H9 (cell line): ENCODE measurements around the gene TXNDC5. TPM values are rescaled to one million over a fixed set of nuclear protein-coding genes. Genes with fewer than 3 reads are reported as not detected.

Experiments used
- DNase-seq: peaks from one replicate; pipeline ENCODE4 v3.0.0-alpha.2; 2017
- H2AFZ ChIP-seq: one replicate; pipeline ENCODE4 v1.6.1; 2013; ENCODE audit warnings: mild to moderate bottlenecking, low read length, control low read depth, moderate library complexity
- H2AK5ac ChIP-seq: 2 replicates; pipeline ENCODE4 v1.6.1; 2013; ENCODE audit warnings: low read length, control low read depth, mixed read lengths; ENCODE audit not compliant: insufficient read length
- H2BK120ac ChIP-seq: one replicate; pipeline ENCODE4 v1.6.1; 2013; ENCODE audit warnings: low read depth, mild to moderate bottlenecking, low read length, control low read depth, inconsistent platforms; ENCODE audit not compliant: poor library complexity, severe bottlenecking
- H2BK12ac ChIP-seq: 2 replicates; pipeline ENCODE4 v1.6.1; 2013; ENCODE audit warnings: low read length, control low read depth, mixed read lengths, low read depth; ENCODE audit not compliant: insufficient read length
- H2BK15ac ChIP-seq: 2 replicates; pipeline ENCODE4 v1.6.1; 2013; ENCODE audit warnings: low read depth, low read length, control low read depth
- H2BK20ac ChIP-seq: one replicate; pipeline ENCODE4 v1.6.1; 2013; ENCODE audit warnings: low read depth, mild to moderate bottlenecking, low read length, control low read depth, inconsistent platforms; ENCODE audit not compliant: poor library complexity, severe bottlenecking
- H2BK5ac ChIP-seq: 2 replicates; pipeline ENCODE4 v1.6.1; 2013; ENCODE audit warnings: low read length, control low read depth, mixed read lengths; ENCODE audit not compliant: insufficient read length
- H3K14ac ChIP-seq: 2 replicates; pipeline ENCODE4 v1.6.1; 2013; ENCODE audit warnings: low read length, control low read depth; ENCODE audit not compliant: insufficient read depth
- H3K18ac ChIP-seq: 2 replicates; pipeline ENCODE4 v1.6.1; 2013; ENCODE audit warnings: low read depth, mild to moderate bottlenecking, mixed read lengths, low read length, control low read depth; ENCODE audit not compliant: insufficient read length
- H3K23ac ChIP-seq: 2 replicates; pipeline ENCODE4 v1.6.1; 2013; ENCODE audit warnings: low read length, control low read depth, mixed read lengths, low read depth; ENCODE audit not compliant: insufficient read length
- H3K23me2 ChIP-seq: 2 replicates; pipeline ENCODE4 v1.6.1; 2013; ENCODE audit warnings: low read depth, mild to moderate bottlenecking, mixed read lengths, low read length, control low read depth; ENCODE audit not compliant: insufficient read length, poor library complexity, severe bottlenecking
- H3K27ac ChIP-seq: 2 replicates; pipeline ENCODE4 v1.5.1; 2013; ENCODE audit warnings: low read length, control low read depth, mixed read lengths, low read depth; ENCODE audit not compliant: insufficient read length
- H3K27me3 ChIP-seq: 2 replicates; pipeline ENCODE4 v1.6.1; 2013; ENCODE audit warnings: low read length, control low read depth, inconsistent platforms; ENCODE audit not compliant: insufficient read depth
- H3K4ac ChIP-seq: 2 replicates; pipeline ENCODE4 v1.6.1; 2013; ENCODE audit warnings: low read depth, mild to moderate bottlenecking, control low read depth, inconsistent platforms, low read length, moderate library complexity
- H3K4me1 ChIP-seq: 2 replicates; pipeline ENCODE4 v1.6.1; 2013; ENCODE audit warnings: low read length, control low read depth, inconsistent platforms; ENCODE audit not compliant: insufficient read depth
- H3K4me2 ChIP-seq: 2 replicates; pipeline ENCODE4 v1.6.1; 2013; ENCODE audit warnings: low read length, control low read depth, mixed read lengths; ENCODE audit not compliant: insufficient read length, insufficient read depth
- H3K56ac ChIP-seq: 2 replicates; pipeline ENCODE4 v1.6.1; 2013; ENCODE audit warnings: low read depth, mild to moderate bottlenecking, mixed read lengths, low read length, control low read depth; ENCODE audit not compliant: insufficient read length
- H3K79me1 ChIP-seq: 2 replicates; pipeline ENCODE4 v1.6.1; 2013; ENCODE audit warnings: low read depth, mild to moderate bottlenecking, moderate library complexity, low read length, control low read depth, inconsistent platforms; ENCODE audit not compliant: insufficient read depth, poor library complexity, severe bottlenecking
- H3K79me2 ChIP-seq: 2 replicates; pipeline ENCODE4 v1.6.1; 2013; ENCODE audit warnings: low read length, control low read depth, inconsistent platforms; ENCODE audit not compliant: insufficient read depth
- H3K9ac ChIP-seq: 2 replicates; pipeline ENCODE4 v1.6.1; 2013; ENCODE audit warnings: low read length, control low read depth, mixed read lengths; ENCODE audit not compliant: insufficient read length; ENCODE audit errors: extremely low read depth
- H3K9me3 ChIP-seq: one replicate; pipeline ENCODE4 v1.6.1; 2013; ENCODE audit warnings: low read depth, low read length, inconsistent platforms; ENCODE audit not compliant: control insufficient read depth
- H3T11ph ChIP-seq: one replicate; pipeline ENCODE4 v1.6.1; 2013; ENCODE audit warnings: mild to moderate bottlenecking, low read length, control low read depth, inconsistent platforms
- H4K20me1 ChIP-seq: one replicate; pipeline ENCODE4 v1.6.1; 2013; ENCODE audit not compliant: control insufficient read depth, insufficient read length, insufficient read depth
- H4K5ac ChIP-seq: 2 replicates; pipeline ENCODE4 v1.6.1; 2013; ENCODE audit warnings: low read depth, mild to moderate bottlenecking, mixed read lengths, low read length, control low read depth; ENCODE audit not compliant: insufficient read length
- H4K8ac ChIP-seq: replicated peaks from 2 replicates; pipeline ENCODE4 v1.6.1; 2013; ENCODE audit warnings: low read length, control low read depth, mixed read lengths, low read depth; ENCODE audit not compliant: insufficient read length
- H4K91ac ChIP-seq: 2 replicates; pipeline ENCODE4 v1.6.1; 2013; ENCODE audit warnings: low read depth, mild to moderate bottlenecking, moderate library complexity, mixed read lengths, low read length, control low read depth; ENCODE audit not compliant: insufficient read length
- H3K27ac Mint-ChIP-seq, 3 experiments: 2 replicates in 2 of 3; 3 replicates in 1 of 3; pipeline ENCODE4 v1.8.0; 2020 to 2021; ENCODE audit warnings: mixed read lengths in 3 of 3, mild to moderate bottlenecking in 1 of 3, moderate library complexity in 1 of 3
- H3K27me3 Mint-ChIP-seq: 2 replicates; pipeline ENCODE4 v1.8.0; 2021; ENCODE audit warnings: low read depth, mild to moderate bottlenecking, moderate library complexity, mixed read lengths
- H3K36me3 Mint-ChIP-seq, 3 experiments: 2 replicates in 2 of 3; 3 replicates in 1 of 3; pipeline ENCODE4 v1.8.0; 2020 to 2021; ENCODE audit warnings: low read depth in 3 of 3, mixed read lengths in 3 of 3; ENCODE audit not compliant: insufficient read depth in 1 of 3
- H3K4me1 Mint-ChIP-seq, 2 experiments: 2 replicates each; pipeline ENCODE4 v1.8.0; 2020; ENCODE audit warnings: mixed read lengths in 2 of 2
- H3K4me3 Mint-ChIP-seq, 2 experiments: 2 replicates in 1 of 2; 3 replicates in 1 of 2; pipeline ENCODE4 v1.8.0; 2020 to 2021; ENCODE audit warnings: mild to moderate bottlenecking in 2 of 2, mixed read lengths in 2 of 2, moderate library complexity in 1 of 2
- H3K9me3 Mint-ChIP-seq, 2 experiments: 2 replicates in 1 of 2; 3 replicates in 1 of 2; pipeline ENCODE4 v1.8.0; 2020; ENCODE audit warnings: mild to moderate bottlenecking in 2 of 2, mixed read lengths in 2 of 2, moderate library complexity in 1 of 2
- WGBS: extraction: QIAGEN DNeasy Blood & Tissue Kit; methylation state at CpG from one replicate; pipeline ENCODE4 v1.1.7; 2013; ENCODE audit warnings: missing lambda C conversion rate, low lambda C conversion rate, mixed read lengths; ENCODE audit not compliant: insufficient read length; ENCODE audit errors: extremely low coverage; 5-methylcytosine and 5-hydroxymethylcytosine counted together
- total RNA-seq: library from RNA; stranded (reverse); gene quantifications from 2 replicates; pipeline ENCODE4 v1.2.1, GENCODE V29; 2021
- TF ChIP-seq, protein P1 (sequence below): fragments of 200-600 bp; sonication (generic); conservative IDR thresholded peaks from 3 replicates; pipeline ENCODE4 v1.8.0; 2021; ENCODE audit warnings: antibody characterized with exemption, mild to moderate bottlenecking

The TXNDC5 gene
- total RNA-seq, 1 experiment from 2014 or later = 130 TPM

DNA sequence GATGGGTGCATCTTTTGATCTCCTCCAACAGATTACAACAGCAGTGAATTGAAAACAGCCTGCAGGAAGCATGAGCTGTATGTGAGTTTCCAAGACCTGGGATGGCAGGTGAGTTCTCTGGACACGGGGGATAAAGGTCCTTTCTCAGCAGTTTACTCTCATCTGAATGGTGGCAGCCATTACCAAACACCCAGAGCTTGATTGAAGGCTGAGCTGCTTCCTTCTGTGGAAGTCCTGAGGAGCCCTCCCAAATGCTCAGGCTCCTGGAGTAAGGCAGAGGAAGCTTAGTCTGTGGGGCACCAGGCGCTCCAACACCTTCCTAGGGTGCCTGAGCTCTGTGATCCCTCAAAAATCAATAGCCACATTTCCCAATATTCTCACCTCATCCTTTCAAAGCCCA, 31.5 kb downstream of the TXNDC5 start:
- H3K27ac Mint-ChIP-seq = no peak overlapping the region
- no peak overlapping the region for H3K4ac ChIP-seq
- no peaks in the 10 kb centered on the region for H3K23me2 ChIP-seq
- H3K79me2 ChIP-seq = no peaks in the 10 kb centered on the region
- H3K27me3 Mint-ChIP-seq = no peaks in the 10 kb centered on the region
- H3K27ac ChIP-seq = no peak overlapping the region
- TF ChIP-seq, protein P1, sequence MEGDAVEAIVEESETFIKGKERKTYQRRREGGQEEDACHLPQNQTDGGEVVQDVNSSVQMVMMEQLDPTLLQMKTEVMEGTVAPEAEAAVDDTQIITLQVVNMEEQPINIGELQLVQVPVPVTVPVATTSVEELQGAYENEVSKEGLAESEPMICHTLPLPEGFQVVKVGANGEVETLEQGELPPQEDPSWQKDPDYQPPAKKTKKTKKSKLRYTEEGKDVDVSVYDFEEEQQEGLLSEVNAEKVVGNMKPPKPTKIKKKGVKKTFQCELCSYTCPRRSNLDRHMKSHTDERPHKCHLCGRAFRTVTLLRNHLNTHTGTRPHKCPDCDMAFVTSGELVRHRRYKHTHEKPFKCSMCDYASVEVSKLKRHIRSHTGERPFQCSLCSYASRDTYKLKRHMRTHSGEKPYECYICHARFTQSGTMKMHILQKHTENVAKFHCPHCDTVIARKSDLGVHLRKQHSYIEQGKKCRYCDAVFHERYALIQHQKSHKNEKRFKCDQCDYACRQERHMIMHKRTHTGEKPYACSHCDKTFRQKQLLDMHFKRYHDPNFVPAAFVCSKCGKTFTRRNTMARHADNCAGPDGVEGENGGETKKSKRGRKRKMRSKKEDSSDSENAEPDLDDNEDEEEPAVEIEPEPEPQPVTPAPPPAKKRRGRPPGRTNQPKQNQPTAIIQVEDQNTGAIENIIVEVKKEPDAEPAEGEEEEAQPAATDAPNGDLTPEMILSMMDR = no peak
- no peak overlapping the region for H2BK5ac ChIP-seq
- H4K8ac ChIP-seq = no peak overlapping the region
- no peak overlapping the region for H2BK120ac ChIP-seq
- H3K4me1 ChIP-seq = no peaks in the 10 kb centered on the region
- no peak overlapping the region for H3K18ac ChIP-seq
- H2AK5ac ChIP-seq = no peak overlapping the region
- no peak overlapping the region for H2AFZ ChIP-seq
- H2BK15ac ChIP-seq = no peak overlapping the region
- H4K5ac ChIP-seq = no peak overlapping the region
- no peaks in the 10 kb centered on the region for H3K79me1 ChIP-seq
- H2BK20ac ChIP-seq = no peak overlapping the region
- no peaks in the 10 kb centered on the region for H4K20me1 ChIP-seq
- no peak overlapping the region for H3K4me2 ChIP-seq
- peaks cover under 1 to 1% of the 10 kb centered on the region in 2 experiments; a peak in 3 of 5 replicates for H3K9me3 Mint-ChIP-seq
- WGBS = no CpG with 5 or more reads among the region's 2 CpGs
- H4K91ac ChIP-seq = no peak overlapping the region
- H3K4me1 Mint-ChIP-seq = peaks cover 0 to 6% of the 10 kb centered on the region in 2 experiments; a peak in 2 of 4 replicates
- DNase-seq = no peak
- H3K23ac ChIP-seq = no peak overlapping the region
- H3K9me3 ChIP-seq = no peaks in the 10 kb centered on the region
- H3K56ac ChIP-seq = no peak overlapping the region
- H3K4me3 Mint-ChIP-seq = no peak overlapping the region
- no peaks in the 10 kb centered on the region for H3K27me3 ChIP-seq
- no peak overlapping the region for H3T11ph ChIP-seq
- no peak overlapping the region for H3K9ac ChIP-seq
- H2BK12ac ChIP-seq = no peak overlapping the region
- no peak overlapping the region for H3K14ac ChIP-seq
- peaks cover 22 to 30% (median 26%) of the 10 kb centered on the region in 3 experiments for H3K36me3 Mint-ChIP-seq
